IPS-20b (cell line): ENCODE data around the gene CEP104.
A peak's percentile ranks its signal among the peaks of the same experiment; 100 is the strongest.
"Not testable (repeated sequence)": the region's sequence is repeated elsewhere in the genome, so short reads cannot be mapped to it uniquely, and the experiment has no call there.

Experiments
- H3K27ac ChIP-seq: one replicate; pipeline ENCODE4 v1.5.1; 2013; ENCODE audit warnings: low read length
- H3K27me3 ChIP-seq: 2 replicates; pipeline ENCODE4 v1.6.1; 2013; ENCODE audit warnings: mild to moderate bottlenecking, low read length, inconsistent platforms; ENCODE audit not compliant: insufficient read depth
- H3K36me3 ChIP-seq: 2 replicates; pipeline ENCODE4 v1.6.1; 2013; ENCODE audit warnings: low read depth, mild to moderate bottlenecking, inconsistent platforms, low read length, moderate library complexity; ENCODE audit not compliant: insufficient read depth
- H3K4me1 ChIP-seq: 2 replicates; pipeline ENCODE4 v1.6.1; 2013; ENCODE audit warnings: mild to moderate bottlenecking, control low read depth, inconsistent platforms, low read length, moderate library complexity; ENCODE audit not compliant: insufficient read depth
- H3K4me3 ChIP-seq: 2 replicates; pipeline ENCODE4 v1.5.1; 2013; ENCODE audit warnings: mild to moderate bottlenecking, low read length, inconsistent platforms
- H3K9ac ChIP-seq: 2 replicates; pipeline ENCODE4 v1.6.1; 2013; ENCODE audit warnings: low read depth, mild to moderate bottlenecking, inconsistent platforms, low read length, moderate library complexity
- H3K9me3 ChIP-seq: 2 replicates; pipeline ENCODE4 v1.6.1; 2013; ENCODE audit warnings: mild to moderate bottlenecking, low read depth, low read length, inconsistent platforms; ENCODE audit not compliant: insufficient read depth

The CEP104 gene

DNA sequence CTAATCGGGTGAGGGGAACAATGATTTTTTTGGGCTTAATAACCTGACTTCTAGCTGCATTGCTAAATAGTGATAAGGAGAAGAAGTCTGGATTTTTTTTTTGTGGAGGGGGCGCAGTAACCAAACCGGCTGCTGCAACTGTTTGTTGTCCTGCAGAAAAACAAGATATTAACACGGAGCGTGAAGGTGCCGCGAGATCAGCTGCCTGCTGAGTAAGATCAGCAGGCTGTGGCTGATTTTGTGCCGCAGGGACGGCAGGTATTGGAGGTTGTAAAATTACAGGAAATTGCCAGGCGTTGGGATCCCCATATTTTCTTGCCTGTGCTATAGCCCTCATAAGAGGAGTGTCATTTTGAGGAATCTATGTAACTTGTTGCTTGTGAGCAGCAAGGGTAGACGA is 52.0 kb downstream of the CEP104 start:
- Histone ChIP-seq H3K27ac (no peak overlapping the region), H3K36me3 (no peaks in the 10 kb centered on the region), H3K4me1 (no peaks in the 10 kb centered on the region), H3K9me3 (peaks cover 13% of the 10 kb centered on the region; the same call in 1 of the 2 replicates), H3K9ac (no peak overlapping the region), H3K4me3 (no peak overlapping the region), H3K27me3 (no peaks in the 10 kb centered on the region)

DNA sequence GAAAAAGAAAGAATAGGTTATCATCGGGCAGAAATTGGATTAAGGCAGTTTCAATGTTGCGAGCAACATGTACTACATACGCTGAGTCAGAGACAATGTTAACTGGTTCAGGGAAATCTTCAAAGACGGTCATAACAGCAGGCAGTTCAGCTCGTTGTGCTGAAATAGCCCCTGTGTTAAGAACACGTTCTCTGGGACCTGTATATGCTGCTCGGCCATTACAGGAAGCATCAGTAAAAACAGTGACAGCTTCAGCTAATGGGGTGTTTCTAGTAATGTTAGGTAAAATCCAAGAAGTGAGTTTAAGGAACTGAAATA is 52.4 kb downstream of the CEP104 start:
- H3K27me3 ChIP-seq, H3K4me1 ChIP-seq, H3K36me3 ChIP-seq, H3K27ac ChIP-seq, H3K4me3 ChIP-seq, H3K9ac ChIP-seq: not testable (repeated sequence)
- H3K9me3 ChIP-seq, result peaks cover 13% of the 10 kb centered on the region; the same call in 1 of the 2 replicates

DNA sequence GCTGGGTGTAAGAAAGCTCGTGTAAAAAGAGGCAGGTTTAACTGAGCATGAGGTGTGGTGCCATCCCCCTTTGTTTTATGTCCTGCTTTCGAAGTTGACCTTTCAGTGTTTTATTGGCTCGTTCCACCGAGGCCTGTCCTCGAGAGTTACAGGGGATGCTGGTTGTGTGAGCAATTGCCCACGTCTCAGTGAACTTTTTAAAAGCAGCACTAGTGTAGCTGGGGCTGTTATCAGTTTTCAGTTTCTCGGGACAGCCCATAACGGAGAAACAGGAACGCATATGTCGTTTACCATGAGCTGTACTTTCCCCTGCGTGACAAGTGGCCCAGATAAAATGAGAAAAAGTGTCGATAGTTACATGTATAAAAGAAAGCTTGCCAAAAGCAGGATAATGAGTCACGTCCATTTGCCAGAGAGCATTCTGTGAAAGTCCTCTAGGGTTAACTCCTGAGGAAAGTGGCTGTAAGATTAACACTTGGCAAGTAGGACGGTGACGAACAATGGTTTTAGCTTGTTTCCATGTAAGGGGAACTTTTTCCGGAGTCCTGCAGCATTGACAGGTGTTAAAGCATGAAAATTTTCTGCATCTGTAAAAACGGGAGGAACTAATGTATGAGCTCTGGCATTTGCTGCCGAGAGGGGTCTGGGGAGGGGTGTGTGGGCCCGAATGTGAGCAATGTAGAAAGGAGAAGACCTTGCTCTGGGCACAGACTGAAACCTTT is 52.9 kb downstream of the CEP104 start:
- Histone ChIP-seq H3K27ac (no peak overlapping the region), H3K4me1 (no peaks in the 10 kb centered on the region), H3K4me3 (no peak overlapping the region), H3K9ac (no peak overlapping the region), H3K36me3 (no peaks in the 10 kb centered on the region), H3K27me3 (no peaks in the 10 kb centered on the region), H3K9me3 (peaks cover 13% of the 10 kb centered on the region; the same call in 1 of the 2 replicates)

GRCh38 chr1:3800795-3801194 is 56.2 kb downstream of the CEP104 start:
- H3K9ac ChIP-seq, H3K4me1 ChIP-seq, H3K4me3 ChIP-seq, H3K36me3 ChIP-seq, H3K27ac ChIP-seq, H3K9me3 ChIP-seq, H3K27me3 ChIP-seq: not testable (repeated sequence)

- H3K27ac ChIP-seq, result no peak overlapping the region
- peaks cover 9% of the 10 kb centered on the region for H3K4me1 ChIP-seq
- H3K36me3 ChIP-seq, result no peaks in the 10 kb centered on the region
- H3K4me3 ChIP-seq, result no peak overlapping the region
- H3K27me3 ChIP-seq, result no peaks in the 10 kb centered on the region
- no peaks in the 10 kb centered on the region for H3K9me3 ChIP-seq
- no peak overlapping the region for H3K9ac ChIP-seq
Observed at GRCh38 chr1:3799976-3800685, 56.9 kb downstream of the CEP104 start.

DNA sequence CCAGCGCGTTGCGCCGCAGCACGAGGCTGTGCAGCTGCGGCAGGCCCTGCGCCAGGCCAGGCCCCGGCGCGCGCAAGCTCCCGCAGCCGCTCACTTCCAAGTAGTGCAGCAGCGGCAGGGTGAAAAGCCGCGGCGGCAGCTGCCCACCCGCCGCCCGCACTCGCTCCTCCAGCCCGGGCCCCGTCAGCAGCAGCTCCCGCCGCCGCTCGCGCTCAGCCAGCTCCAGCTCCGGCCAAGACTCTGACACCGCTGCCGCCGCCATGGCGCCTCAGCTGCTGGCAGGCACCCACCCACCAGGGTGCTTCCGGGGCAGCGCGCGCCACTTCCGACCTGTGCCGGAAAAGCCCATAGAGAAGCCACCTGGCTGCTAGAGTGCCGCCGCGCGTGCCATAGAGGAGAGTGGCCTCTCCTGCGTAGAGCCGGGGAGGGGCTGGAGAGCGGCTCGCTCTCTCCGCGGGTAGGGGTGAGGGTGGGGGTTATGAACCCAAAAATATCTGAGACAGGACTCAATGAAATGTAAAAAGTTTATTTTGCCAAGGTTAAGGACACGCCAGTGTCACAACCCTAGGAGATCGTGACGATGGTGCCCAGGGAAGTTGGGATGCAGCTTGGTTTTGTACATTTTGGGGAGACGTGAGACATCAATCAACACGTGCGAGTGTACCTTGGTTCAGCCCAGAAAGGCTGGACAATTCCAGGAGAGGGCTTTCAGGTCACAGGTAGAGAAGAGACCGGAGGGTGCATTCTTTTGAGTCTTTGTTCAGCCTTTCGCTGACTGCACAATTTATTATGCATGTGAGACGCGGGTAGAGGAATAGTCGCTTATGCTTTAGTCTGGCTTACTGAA is 60.6 kb downstream of the CEP104 start, which contains the start of gene LRRC47:
Gene LRRC47, minus strand, starts transcription at position 284 of the 847 bp plus-strand sequence. Its CDS starts 22 bp downstream, at position 262.
- Histone ChIP-seq H3K9me3 (no peaks in the 10 kb centered on the region), H3K4me3 (peak within 1 kb of the TSS; percentile 80), H3K36me3 (peaks cover 3% of the 10 kb centered on the region; the same call in 1 of the 2 replicates), H3K4me1 (peaks cover 24% of the 10 kb centered on the region), H3K9ac (peak within 1 kb of the TSS; percentile 86; the same call in 1 of the 2 replicates), H3K27me3 (no peaks in the 10 kb centered on the region), H3K27ac (peak within 1 kb of the TSS; percentile 82)

DNA sequence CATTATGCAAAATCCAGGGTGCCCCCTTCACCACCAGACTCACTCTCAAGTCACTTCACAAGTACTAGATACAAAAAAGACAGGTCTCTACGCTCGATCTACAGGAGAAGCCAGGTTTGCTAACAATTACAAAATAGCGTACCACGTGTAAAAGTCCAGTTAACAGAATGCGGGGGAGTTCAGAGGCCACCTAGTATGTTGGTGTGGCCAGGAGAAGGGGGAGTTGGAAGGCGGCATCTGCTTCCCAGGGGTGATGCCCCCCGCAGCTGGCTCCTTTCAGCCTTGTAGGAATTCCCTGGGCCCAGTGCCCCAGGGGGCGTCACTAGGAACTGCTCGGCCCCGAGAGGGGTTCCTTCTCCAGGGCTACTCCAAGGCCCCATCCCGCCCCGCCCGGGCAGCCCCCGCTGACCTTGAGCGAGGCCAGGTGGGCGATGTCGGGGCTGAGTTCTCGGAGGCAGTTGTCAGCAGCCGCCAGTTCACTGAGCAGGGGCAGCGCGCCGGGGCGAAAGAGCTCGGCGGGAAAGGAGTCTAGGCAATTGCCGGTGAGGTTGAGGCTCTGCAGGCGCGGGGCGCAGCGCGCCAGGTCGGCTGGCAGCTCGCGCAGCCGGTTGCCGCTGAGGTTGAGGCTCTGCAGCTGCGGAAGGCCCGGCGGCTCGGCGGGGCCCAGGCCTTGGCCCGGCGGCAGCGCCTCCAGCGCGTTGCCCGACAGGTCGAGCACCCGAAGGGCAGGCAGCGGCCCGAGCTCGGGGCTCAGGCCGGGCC is 61.4 kb downstream of the CEP104 start:
- no peaks in the 10 kb centered on the region for H3K27me3 ChIP-seq
- peak overlapping the region; percentile 80 for H3K4me3 ChIP-seq
- no peak overlapping the region for H3K27ac ChIP-seq
- H3K9ac ChIP-seq, result peak overlapping the region; percentile 86; the same call in 1 of the 2 replicates
- peaks cover 3% of the 10 kb centered on the region; the same call in 1 of the 2 replicates for H3K36me3 ChIP-seq
- peaks cover 24% of the 10 kb centered on the region for H3K4me1 ChIP-seq
- H3K9me3 ChIP-seq, result no peaks in the 10 kb centered on the region

DNA sequence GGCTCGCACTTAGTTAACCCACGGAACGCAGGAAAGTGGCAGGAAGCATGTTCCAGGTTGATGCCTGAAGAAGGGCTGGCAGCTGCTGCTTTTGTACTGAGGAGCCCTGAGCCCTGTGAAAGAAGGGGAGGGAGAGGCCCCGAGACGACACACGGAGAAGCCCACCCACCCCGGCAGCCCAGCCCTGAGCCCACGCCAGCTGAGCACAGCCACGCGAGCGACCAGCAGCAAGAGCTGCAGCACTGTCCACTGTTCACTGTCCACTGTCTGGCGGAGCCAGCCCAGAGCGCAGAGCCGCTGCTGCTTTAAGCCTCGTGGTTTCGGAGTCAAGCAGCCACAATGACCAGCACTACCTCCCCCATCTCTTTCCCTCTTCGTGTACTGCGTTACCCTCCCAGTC is 66.1 kb downstream of the CEP104 start:
- Histone ChIP-seq H3K9me3 (no peaks in the 10 kb centered on the region), H3K4me3 (no peak overlapping the region), H3K4me1 (peaks cover 24% of the 10 kb centered on the region), H3K36me3 (peaks cover 29% of the 10 kb centered on the region), H3K27me3 (no peaks in the 10 kb centered on the region), H3K9ac (no peak overlapping the region; the same call in 1 of the 2 replicates), H3K27ac (no peak overlapping the region)

GRCh38 chr1:3790500-3790923 is 66.5 kb downstream of the CEP104 start:
- Histone ChIP-seq H3K4me3 (no peak overlapping the region), H3K36me3 (peaks cover 29% of the 10 kb centered on the region), H3K27ac (no peak overlapping the region), H3K9ac (no peak overlapping the region), H3K9me3 (no peaks in the 10 kb centered on the region), H3K4me1 (peaks cover 24% of the 10 kb centered on the region), H3K27me3 (no peaks in the 10 kb centered on the region)

DNA sequence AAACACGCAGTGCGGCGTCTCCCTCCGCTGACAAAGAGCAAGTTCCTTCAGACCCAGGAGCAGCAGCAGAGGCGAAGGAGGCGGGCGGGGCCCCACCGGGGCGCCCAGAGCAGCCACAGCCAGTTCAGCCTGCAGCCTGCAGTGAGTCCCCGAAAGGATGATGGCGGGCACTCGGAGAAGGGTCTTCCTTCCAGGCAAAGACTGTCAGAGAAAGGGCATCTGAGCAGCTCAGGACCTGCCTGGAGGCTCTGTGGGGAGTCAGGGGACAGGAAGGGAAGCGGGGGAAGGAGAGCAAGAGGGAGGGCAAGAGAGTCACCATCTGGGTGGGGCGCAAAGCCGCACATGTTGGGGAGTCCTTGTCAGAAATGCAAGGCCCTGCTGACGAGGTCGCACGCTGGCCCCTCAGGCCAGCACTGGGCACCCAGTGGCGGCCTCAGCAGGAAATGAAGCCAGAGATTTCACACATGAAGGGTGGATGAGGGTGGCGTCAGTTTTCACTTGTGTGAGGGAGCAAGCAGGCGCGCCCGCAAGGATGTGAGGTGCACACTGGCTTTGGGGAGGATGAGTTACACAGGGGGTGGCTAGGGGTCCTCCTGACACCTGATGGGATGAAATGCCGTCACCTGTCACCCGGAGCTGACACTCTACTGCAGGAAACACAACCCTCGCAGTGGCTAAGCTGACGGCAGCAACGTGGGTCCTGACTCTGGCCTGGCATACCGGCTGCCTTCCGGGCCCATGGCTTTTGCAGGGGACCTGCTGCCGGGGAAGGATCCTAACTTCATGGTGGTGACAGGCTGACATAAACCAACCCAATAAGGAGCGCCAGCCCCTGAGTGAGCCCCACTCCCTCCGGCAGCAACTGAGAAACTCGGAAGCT is 67.3 kb downstream of the CEP104 start:
- Histone ChIP-seq H3K9me3 (no peaks in the 10 kb centered on the region), H3K27ac (peak overlapping the region; percentile 2), H3K9ac (no peak overlapping the region), H3K36me3 (peaks cover 35% of the 10 kb centered on the region), H3K4me1 (peaks cover 19% of the 10 kb centered on the region), H3K27me3 (no peaks in the 10 kb centered on the region), H3K4me3 (no peak overlapping the region)
